GM12873 (cell line): ENCODE data around the gene LARP1.

Experiments
- CTCF ChIP-seq: IDR thresholded peaks from 2 replicates; pipeline ENCODE4 v1.5.1; 2012; ENCODE audit warnings: low read depth, mild to moderate bottlenecking, moderate library complexity, low read length, control low read depth; ENCODE audit not compliant: insufficient read depth; ENCODE audit errors: missing control alignments

Gene LARP1

GRCh38 chr5:154788212-154788611 is 33.0 kb downstream of the LARP1 start:
- no peak for TF ChIP-seq CTCF

- no peak for TF ChIP-seq CTCF
These were observed 36.4 kb downstream of the LARP1 start for GRCh38 chr5:154791535-154791934.

GRCh38 chr5:154793599-154794524 is 38.7 kb downstream of the LARP1 start:
- TF ChIP-seq CTCF: no peak

GRCh38 chr5:154794525-154795234 is 39.5 kb downstream of the LARP1 start:
- no peak for TF ChIP-seq CTCF

- no peak for TF ChIP-seq CTCF
These were observed 40.0 kb downstream of the LARP1 start for GRCh38 chr5:154795235-154795596.

- TF ChIP-seq CTCF: no peak
These were observed 42.6 kb downstream of the LARP1 start for GRCh38 chr5:154797762-154798161.

GRCh38 chr5:154800582-154800981 is 45.4 kb downstream of the LARP1 start:
- no peak for TF ChIP-seq CTCF
